ENCODE data around the gene RAB18.

DNA sequence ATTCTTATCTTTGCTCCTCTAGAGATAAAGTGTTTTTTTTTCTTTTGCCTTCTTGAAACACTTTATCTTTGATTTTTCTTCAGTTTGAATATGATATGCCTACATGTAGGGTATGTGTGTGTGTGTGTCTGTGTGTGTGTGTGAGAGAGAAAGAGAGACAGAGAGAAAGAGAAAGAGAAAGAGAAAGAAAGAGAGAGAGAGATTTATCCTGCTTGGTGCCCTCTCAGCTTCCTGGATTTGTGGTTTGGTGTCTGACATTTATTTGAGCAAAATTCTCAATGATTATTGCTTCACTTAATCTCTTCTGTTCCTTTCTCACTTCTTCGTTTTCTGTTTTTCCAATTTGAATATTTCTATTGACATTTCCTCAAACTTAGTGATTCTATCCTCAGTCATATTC lies 60.3 kb downstream of the RAB18 start:
- TF ChIP-seq, protein P1, sequence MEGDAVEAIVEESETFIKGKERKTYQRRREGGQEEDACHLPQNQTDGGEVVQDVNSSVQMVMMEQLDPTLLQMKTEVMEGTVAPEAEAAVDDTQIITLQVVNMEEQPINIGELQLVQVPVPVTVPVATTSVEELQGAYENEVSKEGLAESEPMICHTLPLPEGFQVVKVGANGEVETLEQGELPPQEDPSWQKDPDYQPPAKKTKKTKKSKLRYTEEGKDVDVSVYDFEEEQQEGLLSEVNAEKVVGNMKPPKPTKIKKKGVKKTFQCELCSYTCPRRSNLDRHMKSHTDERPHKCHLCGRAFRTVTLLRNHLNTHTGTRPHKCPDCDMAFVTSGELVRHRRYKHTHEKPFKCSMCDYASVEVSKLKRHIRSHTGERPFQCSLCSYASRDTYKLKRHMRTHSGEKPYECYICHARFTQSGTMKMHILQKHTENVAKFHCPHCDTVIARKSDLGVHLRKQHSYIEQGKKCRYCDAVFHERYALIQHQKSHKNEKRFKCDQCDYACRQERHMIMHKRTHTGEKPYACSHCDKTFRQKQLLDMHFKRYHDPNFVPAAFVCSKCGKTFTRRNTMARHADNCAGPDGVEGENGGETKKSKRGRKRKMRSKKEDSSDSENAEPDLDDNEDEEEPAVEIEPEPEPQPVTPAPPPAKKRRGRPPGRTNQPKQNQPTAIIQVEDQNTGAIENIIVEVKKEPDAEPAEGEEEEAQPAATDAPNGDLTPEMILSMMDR (IDR thresholded peaks at IDR 0.05; ENCODE audit: insufficient read depth, low read length, poor library complexity, severe bottlenecking), result no peak
- no peak for TF ChIP-seq EZH2phosphoT487 (conservative IDR thresholded peaks at IDR 0.05; ENCODE audit: low read length)
